Limb (tissue), 2 donors: Measurements from ENCODE around the gene L3MBTL3.
"Not testable (repeated sequence)": the region's sequence is repeated elsewhere in the genome, so short reads cannot be mapped to it uniquely, and the experiment has no call there.

Source experiments
- DNase-seq, 2 donors: peaks; one replicate each; pipeline ENCODE4 v3.0.0-alpha.2; 2016; ENCODE audit errors: extremely low spot score in 2 of 2

Gene L3MBTL3

GRCh38 chr6:130075879-130076460 is 57.6 kb downstream of the L3MBTL3 start:
- DNase-seq = no peak

- DNase-seq = peak in 1 of 2 donors; percentile 18
These were observed 58.1 kb downstream of the L3MBTL3 start for GRCh38 chr6:130076512-130076911.

GRCh38 chr6:130090796-130091195 is 72.4 kb downstream of the L3MBTL3 start:
- DNase-seq = no peak

GRCh38 chr6:130093546-130093945 is 75.2 kb downstream of the L3MBTL3 start:
- no peak for DNase-seq

- no peak for DNase-seq
These were observed 79.9 kb downstream of the L3MBTL3 start for GRCh38 chr6:130098317-130098716.

- no peak for DNase-seq
These were observed 80.7 kb downstream of the L3MBTL3 start for GRCh38 chr6:130099119-130099518.

GRCh38 chr6:130105996-130106704 is 87.8 kb downstream of the L3MBTL3 start:
- DNase-seq = no peak

GRCh38 chr6:130107710-130108109 is 89.3 kb downstream of the L3MBTL3 start:
- no peak for DNase-seq

GRCh38 chr6:130111031-130111430 is 92.7 kb downstream of the L3MBTL3 start:
- DNase-seq = no peak

- no peak for DNase-seq
These were observed 94.9 kb downstream of the L3MBTL3 start for GRCh38 chr6:130113201-130113710.

GRCh38 chr6:130115036-130115435 is 96.7 kb downstream of the L3MBTL3 start:
- DNase-seq = no peak

- no peak for DNase-seq
These were observed 97.9 kb downstream of the L3MBTL3 start for GRCh38 chr6:130116273-130116672.

- not testable (repeated sequence) for DNase-seq
These were observed 98.9 kb downstream of the L3MBTL3 start for GRCh38 chr6:130117187-130117701.

- DNase-seq = peak in 1 of 2 donors; percentile 40
These were observed 99.9 kb downstream of the L3MBTL3 start for GRCh38 chr6:130118236-130118635.

- DNase-seq = no peak
These were observed 100.8 kb downstream of the L3MBTL3 start for GRCh38 chr6:130119211-130119610.

- no peak for DNase-seq
These were observed 102.3 kb downstream of the L3MBTL3 start for GRCh38 chr6:130120731-130121130.

GRCh38 chr6:130122243-130122642 is 103.9 kb downstream of the L3MBTL3 start:
- DNase-seq = no peak

- DNase-seq = no peak
These were observed 108.8 kb downstream of the L3MBTL3 start for GRCh38 chr6:130127195-130127594.

- DNase-seq = no peak
These were observed 109.9 kb downstream of the L3MBTL3 start for GRCh38 chr6:130128326-130128725.

- DNase-seq = no peak
These were observed 111.4 kb downstream of the L3MBTL3 start for GRCh38 chr6:130129762-130130246.

GRCh38 chr6:130132286-130132701 is 113.9 kb downstream of the L3MBTL3 start:
- no peak for DNase-seq

GRCh38 chr6:130134582-130134981 is 116.2 kb downstream of the L3MBTL3 start:
- no peak for DNase-seq

- no peak for DNase-seq
These were observed 118.4 kb downstream of the L3MBTL3 start for GRCh38 chr6:130136798-130137197.
